HL-60 (cell line): ENCODE results near the gene IFNAR2.

ENCODE experiments used
- DNase-seq, 2 experiments: peaks; one replicate each; pipeline ENCODE4 v3.0.0-alpha.2; 2010 to 2020; ENCODE audit warnings: low read depth in 1 of 2, low spot score in 1 of 2
- H3K27ac ChIP-seq: fragments of 250-450 bp; sonication (Bioruptor Pico); replicated peaks from 2 replicates; pipeline ENCODE4 v1.5.1; 2020; ENCODE audit warnings: mild to moderate bottlenecking, moderate library complexity
- H3K27me3 ChIP-seq: fragments of 250-450 bp; sonication (Bioruptor Pico); 2 replicates; pipeline ENCODE4 v1.5.1; 2021; ENCODE audit warnings: mild to moderate bottlenecking, moderate library complexity; ENCODE audit not compliant: insufficient read depth, poor library complexity, severe bottlenecking
- H3K4me3 ChIP-seq: replicated peaks from 2 replicates; pipeline ENCODE4 v1.5.1; 2011; ENCODE audit warnings: mild to moderate bottlenecking, control low read depth, low read length; ENCODE audit not compliant: insufficient read depth
- GABPA ChIP-seq: IDR thresholded peaks from 2 replicates; pipeline ENCODE4 v1.6.1; 2012; ENCODE audit warnings: low read depth
- POLR2AphosphoS5 ChIP-seq: IDR thresholded peaks from 2 replicates; pipeline ENCODE4 v1.6.1; 2012; ENCODE audit warnings: low read depth
- SPI1 ChIP-seq: IDR thresholded peaks from 2 replicates; pipeline ENCODE4 v1.6.1; 2012; ENCODE audit warnings: low read depth, mild to moderate bottlenecking, borderline replicate concordance
- TF ChIP-seq, protein P1 (sequence below): IDR thresholded peaks from 2 replicates; pipeline ENCODE4 v1.6.1; 2012; ENCODE audit warnings: low read depth; ENCODE audit not compliant: insufficient replicate concordance
- TF ChIP-seq, protein P2 (sequence below): IDR thresholded peaks from one replicate; pipeline ENCODE4 v1.5.1; 2011; ENCODE audit warnings: low read length, control low read depth, inconsistent platforms; ENCODE audit not compliant: insufficient read depth

IFNAR2 gene

DNA sequence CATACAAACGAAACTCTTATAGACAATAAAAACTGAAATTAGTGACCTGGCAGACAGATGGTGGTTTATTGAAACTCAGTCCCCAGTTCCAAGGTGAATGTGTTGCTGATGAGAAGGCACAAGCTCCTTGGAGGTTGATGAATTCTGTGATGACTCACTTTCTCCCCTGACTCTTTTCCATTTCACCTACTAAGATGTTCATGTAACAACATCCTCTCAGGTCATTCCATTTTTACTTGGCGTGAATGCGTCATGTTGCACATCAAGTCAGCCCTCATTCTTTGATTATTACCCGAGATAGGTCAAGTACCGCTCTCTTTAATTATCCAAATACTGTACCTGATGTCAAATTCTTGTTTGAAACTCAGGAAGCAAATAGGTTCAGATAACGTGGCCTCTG, 26.3 kb downstream of the IFNAR2 start:
- TF ChIP-seq, protein P1, sequence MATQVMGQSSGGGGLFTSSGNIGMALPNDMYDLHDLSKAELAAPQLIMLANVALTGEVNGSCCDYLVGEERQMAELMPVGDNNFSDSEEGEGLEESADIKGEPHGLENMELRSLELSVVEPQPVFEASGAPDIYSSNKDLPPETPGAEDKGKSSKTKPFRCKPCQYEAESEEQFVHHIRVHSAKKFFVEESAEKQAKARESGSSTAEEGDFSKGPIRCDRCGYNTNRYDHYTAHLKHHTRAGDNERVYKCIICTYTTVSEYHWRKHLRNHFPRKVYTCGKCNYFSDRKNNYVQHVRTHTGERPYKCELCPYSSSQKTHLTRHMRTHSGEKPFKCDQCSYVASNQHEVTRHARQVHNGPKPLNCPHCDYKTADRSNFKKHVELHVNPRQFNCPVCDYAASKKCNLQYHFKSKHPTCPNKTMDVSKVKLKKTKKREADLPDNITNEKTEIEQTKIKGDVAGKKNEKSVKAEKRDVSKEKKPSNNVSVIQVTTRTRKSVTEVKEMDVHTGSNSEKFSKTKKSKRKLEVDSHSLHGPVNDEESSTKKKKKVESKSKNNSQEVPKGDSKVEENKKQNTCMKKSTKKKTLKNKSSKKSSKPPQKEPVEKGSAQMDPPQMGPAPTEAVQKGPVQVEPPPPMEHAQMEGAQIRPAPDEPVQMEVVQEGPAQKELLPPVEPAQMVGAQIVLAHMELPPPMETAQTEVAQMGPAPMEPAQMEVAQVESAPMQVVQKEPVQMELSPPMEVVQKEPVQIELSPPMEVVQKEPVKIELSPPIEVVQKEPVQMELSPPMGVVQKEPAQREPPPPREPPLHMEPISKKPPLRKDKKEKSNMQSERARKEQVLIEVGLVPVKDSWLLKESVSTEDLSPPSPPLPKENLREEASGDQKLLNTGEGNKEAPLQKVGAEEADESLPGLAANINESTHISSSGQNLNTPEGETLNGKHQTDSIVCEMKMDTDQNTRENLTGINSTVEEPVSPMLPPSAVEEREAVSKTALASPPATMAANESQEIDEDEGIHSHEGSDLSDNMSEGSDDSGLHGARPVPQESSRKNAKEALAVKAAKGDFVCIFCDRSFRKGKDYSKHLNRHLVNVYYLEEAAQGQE: no peak
- no peak for TF ChIP-seq GABPA
- TF ChIP-seq, protein P2, sequence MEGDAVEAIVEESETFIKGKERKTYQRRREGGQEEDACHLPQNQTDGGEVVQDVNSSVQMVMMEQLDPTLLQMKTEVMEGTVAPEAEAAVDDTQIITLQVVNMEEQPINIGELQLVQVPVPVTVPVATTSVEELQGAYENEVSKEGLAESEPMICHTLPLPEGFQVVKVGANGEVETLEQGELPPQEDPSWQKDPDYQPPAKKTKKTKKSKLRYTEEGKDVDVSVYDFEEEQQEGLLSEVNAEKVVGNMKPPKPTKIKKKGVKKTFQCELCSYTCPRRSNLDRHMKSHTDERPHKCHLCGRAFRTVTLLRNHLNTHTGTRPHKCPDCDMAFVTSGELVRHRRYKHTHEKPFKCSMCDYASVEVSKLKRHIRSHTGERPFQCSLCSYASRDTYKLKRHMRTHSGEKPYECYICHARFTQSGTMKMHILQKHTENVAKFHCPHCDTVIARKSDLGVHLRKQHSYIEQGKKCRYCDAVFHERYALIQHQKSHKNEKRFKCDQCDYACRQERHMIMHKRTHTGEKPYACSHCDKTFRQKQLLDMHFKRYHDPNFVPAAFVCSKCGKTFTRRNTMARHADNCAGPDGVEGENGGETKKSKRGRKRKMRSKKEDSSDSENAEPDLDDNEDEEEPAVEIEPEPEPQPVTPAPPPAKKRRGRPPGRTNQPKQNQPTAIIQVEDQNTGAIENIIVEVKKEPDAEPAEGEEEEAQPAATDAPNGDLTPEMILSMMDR: no peak
- no peak for TF ChIP-seq POLR2AphosphoS5
- no peak for TF ChIP-seq SPI1
- Histone ChIP-seq H3K27me3 (no peaks in the 10 kb centered on the region), H3K27ac (no peak overlapping the region), H3K4me3 (no peak overlapping the region)
- no peak for DNase-seq

DNA sequence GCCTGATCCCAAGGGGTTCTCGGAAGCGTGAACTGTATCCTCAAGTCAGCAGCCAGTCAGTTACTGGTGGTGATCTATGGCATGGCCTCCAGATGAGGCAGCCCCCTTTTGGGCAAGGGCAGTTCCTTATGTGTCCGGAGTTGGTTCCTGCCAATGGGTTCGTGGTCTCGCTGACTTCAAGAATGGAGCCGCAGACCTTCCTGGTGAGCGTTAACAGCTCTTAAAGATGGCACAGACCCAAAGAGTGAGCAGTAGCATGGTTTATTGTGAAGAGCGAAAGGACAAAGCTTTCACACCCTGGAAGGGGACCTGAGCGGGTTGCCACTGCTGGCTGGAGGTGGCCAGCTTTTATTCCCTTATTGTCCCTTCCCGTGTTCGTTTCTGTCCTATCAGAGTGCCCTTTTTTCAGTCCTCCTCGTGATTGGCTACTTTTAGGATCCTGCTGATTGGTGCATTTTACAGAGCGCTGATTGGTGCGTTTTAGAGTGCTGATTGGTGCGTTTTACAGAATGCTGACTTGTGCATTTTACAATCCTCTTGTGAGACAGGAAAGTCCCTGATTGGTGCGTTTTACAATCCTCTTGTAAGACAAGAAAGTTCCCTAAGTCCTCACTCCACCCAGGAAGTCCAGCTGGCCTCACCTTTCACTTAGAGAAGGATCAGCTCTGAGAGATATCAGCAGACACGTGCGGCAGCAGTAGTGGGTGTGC, 27.5 kb downstream of the IFNAR2 start:
- Histone ChIP-seq H3K4me3 (no peak overlapping the region), H3K27me3 (no peaks in the 10 kb centered on the region), H3K27ac (no peak overlapping the region)
- DNase-seq: no peak
- no peak for TF ChIP-seq POLR2AphosphoS5
- no peak for TF ChIP-seq SPI1
- TF ChIP-seq, protein P2: no peak
- TF ChIP-seq, protein P1: no peak
- TF ChIP-seq GABPA: no peak

DNA sequence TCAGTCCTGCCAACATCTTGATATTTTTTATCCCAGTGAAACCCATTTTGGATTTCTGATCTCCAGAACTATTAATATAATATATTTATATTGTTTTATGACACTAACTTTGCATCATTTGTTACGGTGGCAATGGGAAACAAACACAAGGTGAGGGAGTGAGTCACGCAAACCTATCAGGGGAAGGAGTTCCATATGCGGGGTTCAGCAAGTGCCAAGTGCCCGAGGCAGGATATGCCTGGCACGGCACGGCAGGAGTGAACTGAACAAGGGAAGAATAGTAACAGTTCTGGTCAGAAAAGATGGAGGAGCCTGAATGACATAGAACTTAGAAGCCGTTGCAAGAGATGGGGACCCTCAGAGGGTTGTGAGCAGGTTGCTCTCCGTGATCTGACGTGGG, 28.7 kb downstream of the IFNAR2 start:
- H3K4me3 ChIP-seq: no peak overlapping the region
- no peak overlapping the region for H3K27ac ChIP-seq
- TF ChIP-seq, protein P2: no peak
- no peak for TF ChIP-seq POLR2AphosphoS5
- TF ChIP-seq, protein P1: no peak
- TF ChIP-seq SPI1: no peak
- TF ChIP-seq GABPA: no peak
- DNase-seq: no peak
- no peaks in the 10 kb centered on the region for H3K27me3 ChIP-seq
